GM12878 (cell line): ENCODE data around the gene HIVEP3. TPM values are rescaled to one million over a fixed set of nuclear protein-coding genes. Genes with fewer than 3 reads are reported as not detected.

ENCODE experiments used
- ATAC-seq: fragments of 200-7000 bp; cut with Tn5 transposase; 3 replicates; pipeline ENCODE4 v1.9.1; 2020; ENCODE audit warnings: mild to moderate bottlenecking, moderate library complexity
- BruUV-seq: library from RNA; stranded (reverse); fragments of 400-500 nt; replicated peaks from 2 replicates; lab custom pipeline; 2021; lab: Mats Ljungman, UMichigan
- CTCF ChIA-PET: fragments of 300-600 bp; sonication (Branson Sonifier 250); formaldehyde crosslinking; extraction: SDS; loops from one replicate; lab custom pipeline; 2021; ENCODE audit warnings: inconsistent platforms; lab: Yijun Ruan, JAX
- POLR2A ChIA-PET: fragments of 350-600 bp; formaldehyde crosslinking; extraction: SDS; loops from one replicate; lab custom pipeline; 2021; ENCODE audit warnings: inconsistent platforms; lab: Charles Lee
- RAD21 ChIA-PET: fragments of 300-600 bp; sonication (Branson Sonifier 250); formaldehyde crosslinking; loops from one replicate; lab custom pipeline; 2023; ENCODE audit warnings: antibody characterized with exemption; ENCODE audit not compliant: unreplicated experiment; lab: Charles Lee
- SMC1A ChIA-PET: fragments of 300-600 bp; sonication (Branson Sonifier 250); formaldehyde crosslinking; loops from one replicate; lab custom pipeline; 2023; ENCODE audit not compliant: unreplicated experiment, uncharacterized antibody; lab: Charles Lee
- DNase-seq: peaks from one replicate; pipeline ENCODE4 v3.0.0-alpha.2; 2011; ENCODE audit warnings: low read depth, low spot score
- FAIRE-seq: peaks from 3 replicates; lab custom pipeline; 2011; peaks lifted over from hg19 to GRCh38; lab: Jason Lieb, UNC
- H2AFZ ChIP-seq: 2 replicates; pipeline ENCODE4 v1.6.0; 2011; ENCODE audit warnings: low read depth, low read length, control low read depth; ENCODE audit not compliant: control insufficient read depth
- H3K27ac ChIP-seq: 2 replicates; pipeline ENCODE4 v1.5.1; 2011; ENCODE audit warnings: control low read depth; ENCODE audit not compliant: control insufficient read depth, insufficient read depth
- H3K27me3 ChIP-seq, 2 experiments: replicated peaks in 1 of 2; 2 replicates each; pipeline versions ENCODE4 v1.6.0 to v1.6.1; 2011; ENCODE audit warnings: low read length in 1 of 2; ENCODE audit not compliant: control insufficient read depth in 2 of 2, insufficient read depth in 2 of 2
- H3K36me3 ChIP-seq, 2 experiments: 2 replicates each; pipeline ENCODE4 v1.5.1; 2011; ENCODE audit warnings: low read length in 1 of 2; ENCODE audit not compliant: control insufficient read depth in 2 of 2, insufficient read depth in 2 of 2
- H3K4me1 ChIP-seq: 2 replicates; pipeline ENCODE4 v1.6.1; 2011; ENCODE audit warnings: mild to moderate bottlenecking, low read length, moderate library complexity, mixed read lengths; ENCODE audit not compliant: control insufficient read depth, insufficient read depth
- H3K4me2 ChIP-seq: 2 replicates; pipeline ENCODE4 v1.6.0; 2011; ENCODE audit warnings: control low read depth; ENCODE audit not compliant: control insufficient read depth, insufficient read depth
- H3K4me3 ChIP-seq: fragments of 200-600 bp; sonication (generic); 2 replicates; pipeline ENCODE4 v1.5.1; 2016
- H3K79me2 ChIP-seq: 2 replicates; pipeline ENCODE4 v1.6.0; 2011; ENCODE audit warnings: low read length; ENCODE audit not compliant: control insufficient read depth, insufficient read depth
- H3K9ac ChIP-seq: 2 replicates; pipeline ENCODE4 v1.8.0; 2011; ENCODE audit warnings: low read length, control low read depth, mixed read lengths; ENCODE audit not compliant: control insufficient read depth, insufficient read depth
- H3K9me3 ChIP-seq: replicated peaks from 3 replicates; pipeline ENCODE4 v1.5.1; 2011; ENCODE audit warnings: mild to moderate bottlenecking, low read length; ENCODE audit not compliant: control insufficient read depth, insufficient read depth
- H4K20me1 ChIP-seq: 2 replicates; pipeline ENCODE4 v1.6.0; 2011; ENCODE audit not compliant: control insufficient read depth, insufficient read depth
- GATAD2B ChIP-seq: fragments of 450-650 bp; conservative IDR thresholded peaks from 2 replicates; pipeline ENCODE4 v1.6.1; 2017; ENCODE audit warnings: low read depth, mild to moderate bottlenecking, moderate library complexity
- MAX ChIP-seq: IDR thresholded peaks from 2 replicates; pipeline ENCODE4 v1.6.1; 2012; ENCODE audit warnings: low read depth, low read length, improper control_type of control experiment
- POLR2A ChIP-seq: IDR thresholded peaks from 2 replicates; pipeline ENCODE4 v1.6.1; 2011; ENCODE audit warnings: low read depth, mild to moderate bottlenecking, low read length
- RAD21 ChIP-seq: IDR thresholded peaks from 2 replicates; pipeline ENCODE4 v1.6.1; 2011; ENCODE audit warnings: mild to moderate bottlenecking, low read depth, low read length, moderate library complexity; ENCODE audit not compliant: insufficient read depth
- RAD51 ChIP-seq: fragments of 450-650 bp; IDR thresholded peaks from 2 replicates; pipeline ENCODE4 v1.6.1; 2016; ENCODE audit warnings: moderate library complexity, mild to moderate bottlenecking, inconsistent platforms
- RELA ChIP-seq: fragments of 450-650 bp; IDR thresholded peaks from 2 replicates; pipeline ENCODE4 v1.8.0; 2014; ENCODE audit warnings: borderline replicate concordance; ENCODE audit not compliant: partially characterized antibody
- RELB ChIP-seq: fragments of 450-650 bp; IDR thresholded peaks from 2 replicates; pipeline ENCODE4 v1.6.1; 2017; ENCODE audit warnings: low read depth, mild to moderate bottlenecking, moderate library complexity
- RUNX3 ChIP-seq: IDR thresholded peaks from 2 replicates; pipeline ENCODE4 v1.6.1; 2012; ENCODE audit warnings: low read length, inconsistent platforms
- SKIL ChIP-seq: fragments of 450-650 bp; IDR thresholded peaks from 2 replicates; pipeline ENCODE4 v1.6.1; 2017; ENCODE audit warnings: mild to moderate bottlenecking, low read depth, inconsistent platforms; ENCODE audit not compliant: poor library complexity, severe bottlenecking
- TAF1 ChIP-seq: IDR thresholded peaks from 2 replicates; pipeline ENCODE4 v1.6.1; 2011; ENCODE audit warnings: mild to moderate bottlenecking, low read depth, low read length, borderline replicate concordance
- TCF12 ChIP-seq: IDR thresholded peaks from 2 replicates; pipeline ENCODE4 v1.6.1; 2011; ENCODE audit warnings: low read depth, mild to moderate bottlenecking, low read length
- WGBS: methylation state at CpG from one replicate; pipeline ENCODE4 v1.1.6; 2016; ENCODE audit warnings: low lambda C conversion rate; ENCODE audit not compliant: insufficient replicate concordance, insufficient coverage; ENCODE audit errors: missing lambda C conversion rate; 5-methylcytosine and 5-hydroxymethylcytosine counted together
- in situ Hi-C: fragments of 300-500 bp; cut with MboI; formaldehyde crosslinking; loops from 9 replicates; pipeline ENCODE4 v1.14.3; 2018; ENCODE audit warnings: mixed read lengths
- intact Hi-C: fragments of 100-400 bp; cut with micrococcal nuclease; formaldehyde crosslinking; loops from one replicate; pipeline ENCODE4 v1.14.2; 2022; ENCODE audit not compliant: unreplicated experiment
- polyA plus RNA-seq, 11 experiments: library from polyadenylated mRNA; depleted of rRNA in 4 of 11; unstranded in 6 of 11; stranded (reverse) in 5 of 11; fragments of >200 nt; fragmentation: Nextera tagmentation in 4 of 11; fragmentation: Illumina TruSeq in 1 of 11; extraction: Ambion mirVana in 4 of 11; extraction: Trizol in 1 of 11; gene quantifications; 1 replicate in 1 of 11; 2 replicates in 10 of 11; pipeline versions ENCODE4 v1.2.1 to v1.2.3, GENCODE V29; 2011 to 2016; ENCODE audit warnings: inconsistent platforms in 2 of 11, missing spikeins in 2 of 11, low read depth in 1 of 11
- total RNA-seq, 4 experiments: library from RNA; depleted of rRNA in 3 of 4; stranded (reverse); fragments of >200 nt in 3 of 4; fragmentation: Illumina TruSeq in 1 of 4; extraction: Trizol in 1 of 4; gene quantifications; 2 replicates each; pipeline versions ENCODE4 v1.2.1 to v1.2.3, GENCODE V29; 2013 to 2021
- TF ChIP-seq, protein P1 (sequence below): IDR thresholded peaks from 2 replicates; pipeline ENCODE4 v1.6.1; 2012; ENCODE audit warnings: low read length, inconsistent platforms
- TF ChIP-seq, protein P2 (sequence below): fragments of 450-650 bp; formaldehyde crosslinking; IDR thresholded peaks from 2 replicates; pipeline ENCODE4 v1.4.0; 2022; ENCODE audit warnings: mild to moderate bottlenecking, moderate library complexity

The HIVEP3 gene
- total and polyA plus RNA-seq, 10 of the 15 experiments (the other 5 are each of a cell fraction or from before 2014, with no cell fraction given): 1.8 to 13.6 (median 3.8) TPM

DNA sequence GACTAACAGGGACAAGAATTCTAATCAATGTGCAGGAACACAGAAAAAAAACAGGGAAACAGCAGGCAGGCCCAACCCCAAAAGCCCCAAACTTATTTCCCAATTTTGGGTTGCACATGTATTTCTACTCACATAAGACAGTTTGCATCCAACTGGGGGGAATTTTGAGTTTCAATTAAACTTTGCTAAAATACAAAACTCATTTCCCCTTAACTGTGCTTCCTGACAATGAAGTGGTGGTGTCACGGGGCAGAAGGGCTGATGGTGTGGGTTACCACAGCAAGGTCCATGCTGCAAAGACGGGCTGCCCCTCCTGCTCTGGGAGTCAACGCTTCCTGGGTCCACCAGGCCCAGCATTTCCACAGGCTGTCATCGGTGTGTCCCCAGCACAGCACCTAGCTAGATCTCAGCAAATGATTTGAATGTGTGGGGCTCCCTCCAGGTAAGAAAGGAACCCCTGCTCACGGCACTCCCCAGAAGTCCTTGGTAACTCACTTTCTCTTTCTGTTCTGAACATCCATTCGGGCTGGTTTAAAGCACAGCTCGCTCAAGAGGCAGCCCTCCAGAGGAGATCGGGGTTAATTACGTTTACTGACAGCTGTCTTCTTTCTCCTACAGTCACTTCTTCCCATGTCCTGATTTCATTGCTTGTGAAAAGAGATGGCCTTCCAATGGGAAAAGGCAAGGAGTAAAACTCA, 27.4 kb downstream of the HIVEP3 start:
- no peaks in the 10 kb centered on the region for H4K20me1 ChIP-seq
- peak overlapping the region; percentile 87 for H2AFZ ChIP-seq
- ATAC-seq (peak; percentile 98), FAIRE-seq (peak; percentile 73), DNase-seq (peak; percentile 68)
- H3K79me2 ChIP-seq: peaks cover 1% of the 10 kb centered on the region
- 3% methylated on average over 9 of the region's 9 CpGs for WGBS
- ChIA-PET SMC1A (interaction anchor here (0.7 to 3.2 kb wide), 30 partner anchors 9 to 317 kb away, joined by 3 to 16 read pairs (median 4); no protein-coding TSS in a partner anchor), POLR2A (interaction anchor here (0.9 to 2.4 kb wide), 7 partner anchors 9 to 110 kb away, joined by 3 to 9 read pairs (median 3); no protein-coding TSS in a partner anchor), RAD21 (interaction anchor here (0.6 to 3.3 kb wide), 21 partner anchors 9 to 375 kb away, joined by 3 to 22 read pairs (median 4); no protein-coding TSS in a partner anchor), CTCF (interaction anchor here (0.5 to 3.3 kb wide), 18 partner anchors 9 to 317 kb away, joined by 3 to 17 read pairs (median 6); partner anchors contain the start of gene HIVEP3)
- BruUV-seq: TSS peak; percentile 30
- peak overlapping the region; percentile 49 for H3K9ac ChIP-seq
- intact Hi-C loops: loop anchor here (1.0 to 5.0 kb wide), 4 partner anchors 63 to 317 kb away; no protein-coding TSS in a partner anchor
- in situ Hi-C loops: no loop called here
- H3K27me3 ChIP-seq: no peaks in the 10 kb centered on the region
- no peaks in the 10 kb centered on the region for H3K36me3 ChIP-seq
- peak overlapping the region; percentile 90 for H3K4me2 ChIP-seq
- peak overlapping the region; percentile 66 for H3K4me3 ChIP-seq
- H3K9me3 ChIP-seq: no peaks in the 10 kb centered on the region
- peaks cover 15% of the 10 kb centered on the region for H3K4me1 ChIP-seq
- peak overlapping the region; percentile 75 for H3K27ac ChIP-seq
- TF ChIP-seq RAD21 (peak; percentile 72), TCF12 (0 out of 2 replicates have a peak, but pooled peaks have one; percentile 43), RAD51 (peak; percentile 30; the same call in 1 of the 2 replicates), RELA (peak; percentile 7), MAX (0 out of 2 replicates have a peak, but pooled peaks have one; percentile 46), SKIL (peak; percentile 36), RUNX3 (no peak), POLR2A (peak; percentile 73), TAF1 (0 out of 2 replicates have a peak, but pooled peaks have one; percentile 36), RELB (peak; percentile 46; the same call in 1 of the 2 replicates), GATAD2B (no peak)
- TF ChIP-seq, protein P1, sequence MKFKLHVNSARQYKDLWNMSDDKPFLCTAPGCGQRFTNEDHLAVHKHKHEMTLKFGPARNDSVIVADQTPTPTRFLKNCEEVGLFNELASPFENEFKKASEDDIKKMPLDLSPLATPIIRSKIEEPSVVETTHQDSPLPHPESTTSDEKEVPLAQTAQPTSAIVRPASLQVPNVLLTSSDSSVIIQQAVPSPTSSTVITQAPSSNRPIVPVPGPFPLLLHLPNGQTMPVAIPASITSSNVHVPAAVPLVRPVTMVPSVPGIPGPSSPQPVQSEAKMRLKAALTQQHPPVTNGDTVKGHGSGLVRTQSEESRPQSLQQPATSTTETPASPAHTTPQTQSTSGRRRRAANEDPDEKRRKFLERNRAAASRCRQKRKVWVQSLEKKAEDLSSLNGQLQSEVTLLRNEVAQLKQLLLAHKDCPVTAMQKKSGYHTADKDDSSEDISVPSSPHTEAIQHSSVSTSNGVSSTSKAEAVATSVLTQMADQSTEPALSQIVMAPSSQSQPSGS: no peak
- TF ChIP-seq, protein P2, sequence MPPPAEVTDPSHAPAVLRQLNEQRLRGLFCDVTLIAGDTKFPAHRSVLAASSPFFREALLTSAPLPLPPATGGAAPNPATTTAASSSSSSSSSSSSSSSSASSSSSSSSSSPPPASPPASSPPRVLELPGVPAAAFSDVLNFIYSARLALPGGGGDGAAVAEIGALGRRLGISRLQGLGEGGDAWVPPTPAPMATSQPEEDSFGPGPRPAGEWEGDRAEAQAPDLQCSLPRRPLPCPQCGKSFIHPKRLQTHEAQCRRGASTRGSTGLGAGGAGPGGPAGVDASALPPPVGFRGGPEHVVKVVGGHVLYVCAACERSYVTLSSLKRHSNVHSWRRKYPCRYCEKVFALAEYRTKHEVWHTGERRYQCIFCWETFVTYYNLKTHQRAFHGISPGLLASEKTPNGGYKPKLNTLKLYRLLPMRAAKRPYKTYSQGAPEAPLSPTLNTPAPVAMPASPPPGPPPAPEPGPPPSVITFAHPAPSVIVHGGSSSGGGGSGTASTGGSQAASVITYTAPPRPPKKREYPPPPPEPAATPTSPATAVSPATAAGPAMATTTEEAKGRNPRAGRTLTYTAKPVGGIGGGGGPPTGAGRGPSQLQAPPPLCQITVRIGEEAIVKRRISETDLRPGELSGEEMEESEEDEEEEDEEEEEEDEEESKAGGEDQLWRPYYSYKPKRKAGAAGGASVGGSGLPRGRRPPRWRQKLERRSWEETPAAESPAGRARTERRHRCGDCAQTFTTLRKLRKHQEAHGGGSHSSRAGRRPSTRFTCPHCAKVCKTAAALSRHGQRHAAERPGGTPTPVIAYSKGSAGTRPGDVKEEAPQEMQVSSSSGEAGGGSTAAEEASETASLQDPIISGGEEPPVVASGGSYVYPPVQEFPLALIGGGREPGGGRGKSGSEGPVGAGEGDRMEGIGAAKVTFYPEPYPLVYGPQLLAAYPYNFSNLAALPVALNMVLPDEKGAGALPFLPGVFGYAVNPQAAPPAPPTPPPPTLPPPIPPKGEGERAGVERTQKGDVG (CRISPR knock-in tag): no peak
